NCI-H2171 treated with DMSO at 0.1 percent for 48 hours (cell line): ENCODE measurements around the gene GPC5.
"Not testable (repeated sequence)": the region's sequence is repeated elsewhere in the genome, so short reads cannot be mapped to it uniquely, and the experiment has no call there.

Experiments
- DNase-seq: peaks from one replicate; lab custom pipeline; 2025; lab: John Stamatoyannopoulos, UW

The GPC5 gene

GRCh38 chr13:92843549-92843948 lies 1445.1 kb downstream of the GPC5 start:
- peak; percentile 54 for DNase-seq

- no peak for DNase-seq
Measured at GRCh38 chr13:92849381-92849780, 1451.0 kb downstream of the GPC5 start.

- no peak for DNase-seq
Measured at GRCh38 chr13:92864584-92865284, 1466.3 kb downstream of the GPC5 start.

GRCh38 chr13:92873029-92873428 lies 1474.6 kb downstream of the GPC5 start:
- no peak for DNase-seq

- DNase-seq, result no peak
Measured at GRCh38 chr13:92886535-92887077, 1488.2 kb downstream of the GPC5 start.

GRCh38 chr13:92894447-92894846 lies 1496.0 kb downstream of the GPC5 start:
- DNase-seq, result no peak

GRCh38 chr13:92896842-92897241 lies 1498.4 kb downstream of the GPC5 start:
- DNase-seq, result peak; percentile 72

- DNase-seq, result not testable (repeated sequence)
Measured at GRCh38 chr13:92898946-92899345, 1500.5 kb downstream of the GPC5 start.

- DNase-seq, result no peak
Measured at GRCh38 chr13:92900446-92900845, 1502.0 kb downstream of the GPC5 start.

GRCh38 chr13:92901739-92902138 lies 1503.3 kb downstream of the GPC5 start:
- no peak for DNase-seq

GRCh38 chr13:92912629-92913028 lies 1514.2 kb downstream of the GPC5 start:
- no peak for DNase-seq

- no peak for DNase-seq
Measured at GRCh38 chr13:92913840-92914239, 1515.4 kb downstream of the GPC5 start.
